GM18520 (cell line): ENCODE results near the gene BCL2A1.
"Not testable (repeated sequence)": the region's sequence is repeated elsewhere in the genome, so short reads cannot be mapped to it uniquely, and the experiment has no call there.

Experiments used
- ATAC-seq: cut with Tn5 transposase; IDR thresholded peaks from one replicate; pipeline ENCODE4 v1.9.1; 2021; ENCODE audit not compliant: unreplicated experiment

The BCL2A1 gene

GRCh38 chr15:79970624-79971434 is at the start of gene BCL2A1:
Gene BCL2A1 (minus strand): TSS chr15:79971196. CDS start chr15:79971119, 77 bp downstream.
- peak; percentile 38 for ATAC-seq

GRCh38 chr15:80020731-80021130 is 49.7 kb upstream of the BCL2A1 start:
- no peak for ATAC-seq

- ATAC-seq: not testable (repeated sequence)
Observed at GRCh38 chr15:80020149-80020548, 49.2 kb upstream of the BCL2A1 start.

- ATAC-seq: no peak
Observed at GRCh38 chr15:80019168-80019745, 48.3 kb upstream of the BCL2A1 start.

GRCh38 chr15:80017139-80017538 is 46.1 kb upstream of the BCL2A1 start:
- ATAC-seq: not testable (repeated sequence)

GRCh38 chr15:80016506-80016905 is 45.5 kb upstream of the BCL2A1 start:
- not testable (repeated sequence) for ATAC-seq

- ATAC-seq: no peak
Observed at GRCh38 chr15:80015156-80015555, 44.2 kb upstream of the BCL2A1 start.

GRCh38 chr15:80014186-80014585 is 43.2 kb upstream of the BCL2A1 start:
- not testable (repeated sequence) for ATAC-seq

GRCh38 chr15:80012060-80012726 is 41.2 kb upstream of the BCL2A1 start:
- no peak for ATAC-seq

GRCh38 chr15:80011596-80011995 is 40.6 kb upstream of the BCL2A1 start:
- no peak for ATAC-seq

- ATAC-seq: peak; percentile 42
Observed at GRCh38 chr15:80011041-80011523, 40.1 kb upstream of the BCL2A1 start.

- no peak for ATAC-seq
Observed at GRCh38 chr15:80010131-80010673, 39.2 kb upstream of the BCL2A1 start.

- no peak for ATAC-seq
Observed at GRCh38 chr15:80007532-80007931, 36.5 kb upstream of the BCL2A1 start.

GRCh38 chr15:80006946-80007345 is 36.0 kb upstream of the BCL2A1 start:
- no peak for ATAC-seq

- ATAC-seq: no peak
Observed at GRCh38 chr15:80003934-80004472, 33.0 kb upstream of the BCL2A1 start.

GRCh38 chr15:80003171-80003570 is 32.2 kb upstream of the BCL2A1 start:
- ATAC-seq: no peak

GRCh38 chr15:80002267-80002666 is 31.3 kb upstream of the BCL2A1 start:
- no peak for ATAC-seq

- no peak for ATAC-seq
Observed at GRCh38 chr15:79994615-79995014, 23.6 kb upstream of the BCL2A1 start.

- no peak for ATAC-seq
Observed at GRCh38 chr15:79991826-79992225, 20.8 kb upstream of the BCL2A1 start.

- ATAC-seq: no peak
Observed at GRCh38 chr15:79990997-79991334, 20.0 kb upstream of the BCL2A1 start.

- no peak for ATAC-seq
Observed at GRCh38 chr15:79990280-79990996, 19.4 kb upstream of the BCL2A1 start.
